Epithelial cell of proximal tubule (primary cell): Measurements from ENCODE around the gene ARHGAP26. TPM values are rescaled to one million over a fixed set of nuclear protein-coding genes. Genes with fewer than 3 reads are reported as not detected.

ENCODE experiments used
- DNase-seq: peaks from one replicate; pipeline ENCODE4 v3.0.0-alpha.2; 2011; ENCODE audit warnings: low read depth
- H3K4me3 ChIP-seq: 2 replicates; pipeline ENCODE4 v1.5.1; 2011; ENCODE audit warnings: low read depth, mild to moderate bottlenecking, low read length
- total RNA-seq: library from RNA; depleted of rRNA; stranded (reverse); fragments of >200 nt; gene quantifications from 2 replicates; pipeline ENCODE4 v1.2.3, GENCODE V29; 2015
- TF ChIP-seq, protein P1 (sequence below): conservative IDR thresholded peaks from 2 replicates; pipeline ENCODE4 v1.5.1; 2012; ENCODE audit warnings: low read depth, mild to moderate bottlenecking, low read length

Gene ARHGAP26
- total RNA-seq, 1 donor from 2014 or later: 7.0 TPM

DNA sequence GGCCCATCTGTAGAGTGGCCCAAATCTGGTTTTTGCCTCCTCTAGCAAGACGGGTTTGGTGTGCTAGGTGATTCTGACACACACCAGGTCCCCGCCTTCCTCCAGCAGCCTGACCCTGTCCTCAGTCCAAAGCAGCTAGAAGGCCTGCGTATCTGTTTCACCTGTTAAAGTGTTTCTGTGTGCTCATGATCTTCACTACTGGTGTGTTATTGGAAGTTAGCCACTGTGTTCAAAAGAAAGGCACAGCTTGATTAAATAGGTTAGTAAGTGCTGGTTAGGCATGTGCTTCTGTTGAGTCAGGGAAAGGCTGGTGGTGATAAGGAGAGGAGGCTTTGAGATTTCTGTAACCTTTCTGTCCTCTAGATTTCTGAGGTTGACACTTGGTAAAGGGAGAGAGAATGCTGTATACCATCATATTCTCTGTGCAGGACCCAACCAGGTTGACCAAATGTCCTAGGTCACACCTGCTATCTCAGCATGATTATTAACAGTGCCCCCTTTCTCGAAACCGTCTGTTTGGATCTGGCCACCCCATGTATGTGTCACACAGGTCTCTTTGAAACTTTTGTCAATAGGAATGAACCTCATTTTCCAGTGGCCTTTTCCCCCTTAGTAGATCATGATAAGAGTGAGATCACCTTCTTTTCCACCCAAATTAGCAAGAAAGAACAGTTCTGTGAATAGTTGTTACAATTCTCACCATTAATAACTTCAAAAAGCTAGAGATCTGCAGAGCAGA, 58.8 kb downstream of the ARHGAP26 start:
- DNase-seq: no peak
- no peak overlapping the region for H3K4me3 ChIP-seq
- TF ChIP-seq, protein P1, sequence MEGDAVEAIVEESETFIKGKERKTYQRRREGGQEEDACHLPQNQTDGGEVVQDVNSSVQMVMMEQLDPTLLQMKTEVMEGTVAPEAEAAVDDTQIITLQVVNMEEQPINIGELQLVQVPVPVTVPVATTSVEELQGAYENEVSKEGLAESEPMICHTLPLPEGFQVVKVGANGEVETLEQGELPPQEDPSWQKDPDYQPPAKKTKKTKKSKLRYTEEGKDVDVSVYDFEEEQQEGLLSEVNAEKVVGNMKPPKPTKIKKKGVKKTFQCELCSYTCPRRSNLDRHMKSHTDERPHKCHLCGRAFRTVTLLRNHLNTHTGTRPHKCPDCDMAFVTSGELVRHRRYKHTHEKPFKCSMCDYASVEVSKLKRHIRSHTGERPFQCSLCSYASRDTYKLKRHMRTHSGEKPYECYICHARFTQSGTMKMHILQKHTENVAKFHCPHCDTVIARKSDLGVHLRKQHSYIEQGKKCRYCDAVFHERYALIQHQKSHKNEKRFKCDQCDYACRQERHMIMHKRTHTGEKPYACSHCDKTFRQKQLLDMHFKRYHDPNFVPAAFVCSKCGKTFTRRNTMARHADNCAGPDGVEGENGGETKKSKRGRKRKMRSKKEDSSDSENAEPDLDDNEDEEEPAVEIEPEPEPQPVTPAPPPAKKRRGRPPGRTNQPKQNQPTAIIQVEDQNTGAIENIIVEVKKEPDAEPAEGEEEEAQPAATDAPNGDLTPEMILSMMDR: no peak

DNA sequence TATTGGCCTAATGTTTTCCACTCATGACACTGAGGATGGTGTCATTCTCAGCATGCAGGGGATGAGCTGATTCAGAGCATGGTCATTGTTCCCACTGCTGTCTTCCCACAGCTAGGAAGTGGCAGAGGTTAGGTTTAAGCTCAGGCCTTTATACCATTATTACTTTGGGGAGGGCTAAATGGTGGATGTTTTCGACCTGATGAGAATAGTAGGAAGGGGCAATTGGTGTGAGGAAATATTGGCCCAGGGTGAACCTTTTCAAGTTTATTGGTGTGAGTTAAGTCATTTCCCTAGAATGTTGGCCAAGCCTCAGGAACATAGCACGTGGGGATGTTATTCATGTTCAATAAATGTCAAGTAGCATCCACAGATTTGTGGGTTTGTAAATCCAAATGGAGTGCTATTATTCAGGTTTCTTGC, 59.6 kb downstream of the ARHGAP26 start:
- no peak for DNase-seq
- no peak overlapping the region for H3K4me3 ChIP-seq
- TF ChIP-seq, protein P1: no peak

DNA sequence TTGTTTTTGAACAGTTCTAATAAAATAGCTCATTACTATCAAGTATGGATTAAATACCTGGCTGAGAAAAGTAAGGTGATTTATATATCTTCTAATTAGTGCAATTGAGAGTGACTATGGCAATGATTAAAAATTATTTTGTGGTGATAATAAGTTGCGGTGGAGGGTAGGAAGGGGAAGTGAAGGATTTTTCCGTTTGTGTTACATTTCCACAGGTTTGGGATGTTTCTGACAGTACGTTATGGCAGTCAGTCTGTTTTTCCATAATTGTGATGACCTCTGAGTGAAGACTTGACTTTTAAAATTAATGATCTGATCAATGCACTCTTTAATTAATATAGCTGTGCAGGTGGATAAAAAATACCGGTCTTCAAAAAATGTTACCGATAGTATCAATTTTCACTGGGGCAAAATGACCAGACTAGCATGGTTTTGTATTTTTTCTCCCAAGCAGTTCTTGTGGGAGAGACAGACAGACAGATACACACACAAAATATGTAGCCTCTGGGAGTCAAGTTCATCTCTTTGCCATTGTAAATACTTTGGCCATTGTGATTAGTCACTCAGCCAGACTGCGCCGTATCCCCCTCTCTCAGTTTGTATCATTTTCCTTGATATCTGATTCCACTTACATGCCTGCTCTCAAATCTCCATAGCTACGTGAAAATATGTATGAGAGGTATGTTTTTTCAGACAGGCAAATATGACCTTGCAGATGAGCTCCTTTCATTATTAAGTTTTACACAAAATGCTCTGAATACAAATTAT, 60.2 kb downstream of the ARHGAP26 start:
- DNase-seq: no peak
- TF ChIP-seq, protein P1: no peak
- no peak overlapping the region for H3K4me3 ChIP-seq

DNA sequence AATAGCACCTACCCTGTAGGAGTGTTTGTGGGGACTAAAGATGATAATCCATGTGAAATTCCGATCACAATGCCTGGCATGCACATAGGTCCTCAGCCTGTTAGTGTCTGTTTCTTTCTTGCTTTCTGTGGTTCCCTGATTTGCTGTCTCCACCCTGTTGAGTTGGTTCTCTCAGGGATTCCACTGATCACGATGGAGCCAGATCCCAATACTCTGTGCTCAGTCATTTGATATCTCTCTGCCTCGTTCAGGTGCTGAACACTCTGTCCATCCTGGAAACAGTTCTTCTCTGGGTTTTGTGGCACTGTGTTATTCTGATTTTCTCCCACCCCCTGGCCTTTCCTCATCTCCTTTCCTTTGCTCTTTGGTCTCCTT, 60.8 kb downstream of the ARHGAP26 start:
- no peak for DNase-seq
- H3K4me3 ChIP-seq: no peak overlapping the region
- TF ChIP-seq, protein P1: no peak

DNA sequence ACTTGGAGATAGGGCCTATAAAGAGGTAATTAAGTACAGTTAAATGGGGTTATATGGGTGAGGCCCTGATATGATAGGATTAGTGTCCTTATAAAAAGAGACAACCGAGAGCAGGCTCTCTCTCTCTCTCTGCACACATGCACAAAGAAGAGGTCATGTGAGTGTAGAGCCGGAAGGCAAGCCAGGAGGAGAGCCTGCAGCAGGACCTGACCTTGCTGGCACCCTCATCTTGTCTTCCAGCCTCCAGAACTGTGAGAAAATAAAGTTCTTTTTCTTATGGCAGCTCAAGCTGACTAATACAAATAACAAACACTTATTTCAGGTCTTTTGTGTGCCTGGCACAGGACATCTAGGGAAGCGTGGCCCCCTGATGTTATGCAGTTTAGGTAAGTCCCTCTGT, 62.1 kb downstream of the ARHGAP26 start:
- H3K4me3 ChIP-seq: no peak overlapping the region
- DNase-seq: no peak
- TF ChIP-seq, protein P1: no peak

DNA sequence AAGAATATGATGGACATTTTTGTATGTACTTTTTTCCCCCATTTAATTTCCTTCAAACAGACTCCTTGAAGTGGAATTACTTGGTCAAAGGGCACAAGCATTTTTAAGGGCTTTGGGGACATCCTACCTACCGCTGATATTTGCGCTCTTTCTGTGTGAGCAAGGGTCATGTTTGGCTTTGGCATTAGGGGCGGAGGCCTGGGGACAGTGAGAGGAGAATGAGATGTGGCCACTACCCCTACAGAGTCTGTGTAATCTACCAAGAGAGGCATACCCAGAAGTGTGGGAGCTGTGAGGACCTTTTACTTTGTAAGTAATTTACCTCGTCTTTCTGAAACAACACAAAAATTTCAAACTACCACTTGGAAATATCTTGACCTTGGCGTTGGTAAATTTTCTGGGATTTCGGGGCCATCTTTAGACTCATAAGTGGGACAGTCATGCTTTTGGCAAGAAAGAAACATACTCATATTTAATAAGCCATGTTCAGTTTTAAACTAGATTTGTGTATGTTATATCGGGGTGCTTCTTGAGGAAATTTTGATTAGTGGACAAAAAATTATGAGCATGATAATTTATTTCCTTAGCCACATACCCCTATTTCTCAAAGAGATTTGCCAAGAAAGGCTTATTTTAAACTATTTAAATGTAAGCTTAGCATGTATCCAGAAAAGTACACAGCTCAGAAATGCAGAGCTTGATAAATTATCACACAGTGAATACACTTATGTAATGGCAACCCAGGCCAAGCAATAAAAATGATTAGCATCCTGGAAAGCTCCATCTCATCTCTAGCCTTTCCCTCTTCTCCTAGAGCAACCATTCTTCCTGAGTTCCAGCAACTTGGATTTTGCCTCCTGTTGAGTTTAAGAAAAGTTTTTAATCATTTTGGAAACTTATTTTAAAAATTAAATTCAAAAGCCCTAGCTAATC, 63.6 kb downstream of the ARHGAP26 start:
- H3K4me3 ChIP-seq: no peak overlapping the region
- DNase-seq: no peak
- TF ChIP-seq, protein P1: no peak
